Pancreas (tissue), 10 donors: ENCODE results near the gene HSP90AA1. TPM values are rescaled to one million over a fixed set of nuclear protein-coding genes. Genes with fewer than 3 reads are reported as not detected.

ENCODE experiments used
- ATAC-seq, 4 donors: fragments of 200-7000 bp; cut with Tn5 transposase; one replicate each; pipeline versions ENCODE4 v1.8.0 to v1.9.1; 2020; ENCODE audit warnings: mild to moderate bottlenecking in 4 of 4, moderate library complexity in 4 of 4
- DNase-seq, 6 donors: peaks; one replicate each; pipeline ENCODE4 v3.0.0-alpha.2; 2020
- FAIRE-seq: peaks from 2 replicates; lab custom pipeline; 2012; peaks lifted over from hg19 to GRCh38; lab: Jason Lieb, UNC
- H3K27ac ChIP-seq, 4 donors: fragments of 200-600 bp; sonication (generic); 1 replicate in 3 of 4; 2 replicates in 1 of 4; pipeline versions ENCODE4 v1.5.0 to v1.8.0; 2020
- H3K27me3 ChIP-seq, 4 donors: fragments of 200-600 bp; one replicate each; pipeline ENCODE4 v1.8.0; 2021
- H3K36me3 ChIP-seq, 3 donors: fragments of 200-600 bp; sonication (generic) in 1 of 3; one replicate each; pipeline versions ENCODE4 v1.5.0 to v1.8.0; 2020 to 2021
- H3K4me1 ChIP-seq, 3 donors: fragments of 200-600 bp; one replicate each; pipeline ENCODE4 v1.8.0; 2021
- H3K4me3 ChIP-seq, 4 donors: fragments of 200-600 bp; sonication (generic) in 2 of 4; one replicate each; pipeline versions ENCODE4 v1.5.0 to v1.8.0; 2020 to 2021
- H3K9me3 ChIP-seq, 4 donors: fragments of 200-600 bp; one replicate each; pipeline ENCODE4 v1.8.0; 2021
- CTCF ChIP-seq, 4 donors: fragments of 200-600 bp; sonication (generic) in 3 of 4; IDR thresholded peaks; one replicate each; pipeline versions ENCODE4 v1.5.0 to v1.8.0; 2021; ENCODE audit warnings: antibody characterized with exemption in 4 of 4
- WGBS, 2 donors: extraction: QIAGEN DNeasy Blood & Tissue Kit; methylation state at CpG; one replicate each; pipeline ENCODE4 v1.1.7; 2013; 5-methylcytosine and 5-hydroxymethylcytosine counted together
- intact Hi-C, 3 donors: fragments of 100-400 bp; cut with DNase I; formaldehyde crosslinking; loops; one replicate each; pipeline versions ENCODE4 v1.11.1 to v1.14.2; 2022
- polyA plus RNA-seq, 2 donors: library from polyadenylated mRNA; stranded (reverse); fragments of 200-250 nt; gene quantifications; one replicate each; pipeline ENCODE4 v1.2.3, GENCODE V29; 2013
- total RNA-seq, 6 donors: library from RNA; stranded (reverse); fragmentation: NEBNext Ultra II Directional in 4 of 6; extraction: Animal tissue kit (Norgen Biotek cat#: 25700) in 4 of 6; gene quantifications; one replicate each; pipeline versions ENCODE4 v1.2.1 to v1.2.4, GENCODE V29; 2021 to 2023
- donor health status: healthy with polysubstance abuse.
- donor health status: DM: no; HTN: no; CAD: no; lungs with moderate emphysema.
- donor health status: DM: no; HTN: no; CAD: no.
- donor health status: control.
- donor health status: control.
- donor health status: Bipolar disorder and iron deficiency.
- donor health status: DM: yes; HTN: yes; CAD: no.
- donor health status: DM: no; HTN: no; CAD: no.
- donor health status: DM: no; HTN: no; CAD: no.
- donor health status: DM: yes; HTN: yes; CAD: no.

HSP90AA1 gene
- total and polyA plus RNA-seq, 8 donors, result 106 to 393 (median 136) TPM

GRCh38 chr14:102063808-102064429 is 22.9 kb downstream of the HSP90AA1 start:
- H3K27me3 ChIP-seq, result no peaks in the 10 kb centered on the region
- intact Hi-C loops, result no loop called here
- H3K9me3 ChIP-seq, result no peaks in the 10 kb centered on the region
- no peak for TF ChIP-seq CTCF (IDR thresholded peaks at IDR 0.05)
- DNase-seq (no peak), ATAC-seq (peak in 1 of 4 donors; percentile 7), FAIRE-seq (no peak)
- H3K4me3 ChIP-seq, result no peak overlapping the region
- H3K27ac ChIP-seq, result peak overlapping the region; percentile 22 to 63 (median 40)
- peaks cover 0 to 6% (median 0%) of the 10 kb centered on the region in 3 donors for H3K4me1 ChIP-seq
- H3K36me3 ChIP-seq, result no peaks in the 10 kb centered on the region
- WGBS, 2 donors, result 76 to 84% methylated on average over 14 of the region's 14 CpGs

- FAIRE-seq (peak; percentile 95), DNase-seq (peak; percentile 83 to 93 (median 90)), ATAC-seq (peak; percentile 94 to 98 (median 97))
- 14% methylated on average over 26 of the region's 26 CpGs for WGBS, 2 donors
- H3K4me3 ChIP-seq, result peak overlapping the region in 1 of 4 donors; percentile 3
- no peaks in the 10 kb centered on the region for H3K27me3 ChIP-seq
- H3K9me3 ChIP-seq, result no peaks in the 10 kb centered on the region
- intact Hi-C loops, result no loop called here
- peak overlapping the region; percentile 22 to 63 (median 40) for H3K27ac ChIP-seq
- H3K36me3 ChIP-seq, result no peaks in the 10 kb centered on the region
- peaks cover 0 to 6% (median 0%) of the 10 kb centered on the region in 3 donors for H3K4me1 ChIP-seq
- peak in 3 of 4 donors; percentile 19 to 36 (median 32) for TF ChIP-seq CTCF (IDR thresholded peaks at IDR 0.05)
Measured at GRCh38 chr14:102063109-102063807, 23.6 kb downstream of the HSP90AA1 start.

GRCh38 chr14:102058961-102059360 is 27.9 kb downstream of the HSP90AA1 start:
- no peak for TF ChIP-seq CTCF (IDR thresholded peaks at IDR 0.05)
- Histone ChIP-seq H3K4me1 (peaks cover 0 to 6% (median 0%) of the 10 kb centered on the region in 3 donors), H3K27ac (no peak overlapping the region), H3K27me3 (no peaks in the 10 kb centered on the region), H3K9me3 (no peaks in the 10 kb centered on the region), H3K36me3 (no peaks in the 10 kb centered on the region), H3K4me3 (no peak overlapping the region)
- DNase-seq, result no peak
- no peak for FAIRE-seq
- no peak for ATAC-seq
- 52 to 60% methylated on average over 5 of the region's 5 CpGs for WGBS, 2 donors
- intact Hi-C loops, result no loop called here

GRCh38 chr14:102058146-102058545 is 28.7 kb downstream of the HSP90AA1 start:
- WGBS, 2 donors, result 47 to 68% methylated on average over 7 of the region's 7 CpGs
- no peak overlapping the region for H3K27ac ChIP-seq
- no peak overlapping the region for H3K4me3 ChIP-seq
- DNase-seq (no peak), ATAC-seq (no peak), FAIRE-seq (no peak)
- no peak for TF ChIP-seq CTCF (IDR thresholded peaks at IDR 0.05)
- intact Hi-C loops, result no loop called here
- no peaks in the 10 kb centered on the region for H3K9me3 ChIP-seq
- H3K4me1 ChIP-seq, result no peaks in the 10 kb centered on the region
- H3K27me3 ChIP-seq, result no peaks in the 10 kb centered on the region
- no peaks in the 10 kb centered on the region for H3K36me3 ChIP-seq
